ENCODE data around the gene TNP2. TPM values are rescaled to one million over a fixed set of nuclear protein-coding genes. Genes with fewer than 3 reads are reported as not detected.

TNP2 gene
- polyA plus RNA-seq, 1 of the 3 experiments (the other 2 are of a cell fraction): not detected

DNA sequence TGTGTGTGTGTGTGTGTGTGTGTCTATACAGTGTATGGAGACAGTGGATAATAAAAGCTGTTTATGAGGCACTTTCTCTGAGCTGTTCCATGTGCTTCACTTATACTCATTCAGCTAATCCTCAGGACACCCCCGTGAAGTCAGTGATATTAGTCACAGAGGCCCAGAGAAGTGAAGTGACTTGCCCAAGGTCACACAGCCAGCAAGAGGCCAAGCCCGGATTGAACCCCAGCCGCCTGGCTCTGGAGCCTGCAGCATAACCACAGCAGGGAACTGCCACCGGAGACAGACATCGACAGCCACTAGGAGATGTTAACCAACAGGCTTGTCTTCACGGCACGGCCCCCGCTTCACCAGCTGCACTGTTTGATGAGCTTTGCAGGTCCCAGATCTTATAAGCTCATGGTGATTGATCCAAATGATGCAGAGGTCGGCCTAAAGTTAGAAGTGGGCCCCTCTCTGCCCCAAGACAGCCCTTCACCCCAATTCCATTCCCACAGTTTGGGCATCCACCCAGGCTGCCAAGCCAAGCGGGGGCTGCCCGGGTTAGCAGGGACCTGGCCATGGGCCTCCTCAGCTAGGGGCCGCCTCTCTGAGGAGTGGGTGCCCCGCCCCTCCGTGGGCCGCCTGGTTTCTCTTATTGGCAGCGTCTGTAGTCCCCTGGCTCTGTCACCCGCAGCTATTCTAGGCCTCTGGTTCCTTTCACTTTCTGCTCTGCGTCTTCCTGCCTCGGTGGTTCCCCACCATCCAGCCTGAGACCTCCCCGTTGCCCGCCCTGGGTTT, 44.0 kb downstream of the TNP2 start:
- TF ChIP-seq RCOR1 (IDR thresholded peaks at IDR 0.05; ENCODE audit: low read length): no peak
- TF ChIP-seq ZBTB33 (IDR thresholded peaks at IDR 0.05; ENCODE audit: borderline replicate concordance, low read depth): no peak
- TF ChIP-seq FOSL2 (IDR thresholded peaks at IDR 0.05; ENCODE audit: borderline replicate concordance, low read depth): no peak
- TF ChIP-seq FOXM1 (IDR thresholded peaks at IDR 0.05; ENCODE audit: low read depth): no peak
- TF ChIP-seq MXI1 (IDR thresholded peaks at IDR 0.05; ENCODE audit: low read depth, low read length): no peak
- no peak for TF ChIP-seq EP300 (IDR thresholded peaks at IDR 0.05; ENCODE audit: borderline replicate concordance in 1 of 2, low read depth in 1 of 2, low read length in 1 of 2)
- TF ChIP-seq, protein P1, sequence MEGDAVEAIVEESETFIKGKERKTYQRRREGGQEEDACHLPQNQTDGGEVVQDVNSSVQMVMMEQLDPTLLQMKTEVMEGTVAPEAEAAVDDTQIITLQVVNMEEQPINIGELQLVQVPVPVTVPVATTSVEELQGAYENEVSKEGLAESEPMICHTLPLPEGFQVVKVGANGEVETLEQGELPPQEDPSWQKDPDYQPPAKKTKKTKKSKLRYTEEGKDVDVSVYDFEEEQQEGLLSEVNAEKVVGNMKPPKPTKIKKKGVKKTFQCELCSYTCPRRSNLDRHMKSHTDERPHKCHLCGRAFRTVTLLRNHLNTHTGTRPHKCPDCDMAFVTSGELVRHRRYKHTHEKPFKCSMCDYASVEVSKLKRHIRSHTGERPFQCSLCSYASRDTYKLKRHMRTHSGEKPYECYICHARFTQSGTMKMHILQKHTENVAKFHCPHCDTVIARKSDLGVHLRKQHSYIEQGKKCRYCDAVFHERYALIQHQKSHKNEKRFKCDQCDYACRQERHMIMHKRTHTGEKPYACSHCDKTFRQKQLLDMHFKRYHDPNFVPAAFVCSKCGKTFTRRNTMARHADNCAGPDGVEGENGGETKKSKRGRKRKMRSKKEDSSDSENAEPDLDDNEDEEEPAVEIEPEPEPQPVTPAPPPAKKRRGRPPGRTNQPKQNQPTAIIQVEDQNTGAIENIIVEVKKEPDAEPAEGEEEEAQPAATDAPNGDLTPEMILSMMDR (IDR thresholded peaks at IDR 0.05): no peak
- TF ChIP-seq YY1 (IDR thresholded peaks at IDR 0.05; ENCODE audit: low read depth): no peak
- no peak for TF ChIP-seq PBX3 (IDR thresholded peaks at IDR 0.05)
- TF ChIP-seq RFX5 (IDR thresholded peaks at IDR 0.05; ENCODE audit: low read length): no peak
- TF ChIP-seq CHD2 (IDR thresholded peaks at IDR 0.05; ENCODE audit: low read length, partially characterized antibody): no peak
- TF ChIP-seq RXRA (IDR thresholded peaks at IDR 0.05; ENCODE audit: borderline replicate concordance, low read depth): no peak
- no peak for TF ChIP-seq TEAD4 (IDR thresholded peaks at IDR 0.05; ENCODE audit: borderline replicate concordance, insufficient read depth)
- TF ChIP-seq JUND (IDR thresholded peaks at IDR 0.05): no peak
- TF ChIP-seq GATA2 (CRISPR knock-in tag; IDR thresholded peaks at IDR 0.05): no peak
- no peak for TF ChIP-seq GABPA (IDR thresholded peaks at IDR 0.05; ENCODE audit: low read depth)
- no peak for TF ChIP-seq FOXJ3 (CRISPR knock-in tag; IDR thresholded peaks at IDR 0.05)
- TF ChIP-seq SIN3A (IDR thresholded peaks at IDR 0.05; ENCODE audit: borderline replicate concordance, low read depth, low read length): no peak
- TF ChIP-seq, protein P2, sequence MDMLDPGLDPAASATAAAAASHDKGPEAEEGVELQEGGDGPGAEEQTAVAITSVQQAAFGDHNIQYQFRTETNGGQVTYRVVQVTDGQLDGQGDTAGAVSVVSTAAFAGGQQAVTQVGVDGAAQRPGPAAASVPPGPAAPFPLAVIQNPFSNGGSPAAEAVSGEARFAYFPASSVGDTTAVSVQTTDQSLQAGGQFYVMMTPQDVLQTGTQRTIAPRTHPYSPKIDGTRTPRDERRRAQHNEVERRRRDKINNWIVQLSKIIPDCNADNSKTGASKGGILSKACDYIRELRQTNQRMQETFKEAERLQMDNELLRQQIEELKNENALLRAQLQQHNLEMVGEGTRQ (IDR thresholded peaks at IDR 0.05; ENCODE audit: borderline replicate concordance, low read depth, low read length): no peak
- Histone ChIP-seq H3K9me2 (no peaks in the 10 kb centered on the region), H3F3A (replicated peaks; ENCODE audit: insufficient read depth) (no peaks in the 10 kb centered on the region), H3K4me2 (no peak overlapping the region), H3K79me2 (ENCODE audit: insufficient read depth) (no peaks in the 10 kb centered on the region), H3K4me1 (ENCODE audit: control insufficient read depth in 1 of 2, insufficient read depth in 2 of 2, low read depth in 1 of 2, low read length in 1 of 2) (peaks cover 0 to 4% of the 10 kb centered on the region in 2 experiments; a peak in 1 of 4 replicates), H4K20me1 (ENCODE audit: insufficient read depth) (no peaks in the 10 kb centered on the region), H3K36me3 (replicated peaks in 1 of 2; ENCODE audit: control insufficient read depth in 1 of 2, insufficient read depth in 2 of 2, low read length in 1 of 2) (no peaks in the 10 kb centered on the region), H2AFZ (ENCODE audit: low read depth) (no peak overlapping the region), H3K27ac (ENCODE audit: low read depth in 2 of 2, low read length in 1 of 2) (no peak overlapping the region), H3K9ac (no peak overlapping the region), H3K9me3 (no peaks in the 10 kb centered on the region), H3K27me3 (ENCODE audit: insufficient read depth) (no peaks in the 10 kb centered on the region), H3K4me3 (ENCODE audit: low read depth in 2 of 2, low read length in 1 of 2) (no peak overlapping the region)
- POLR2A ChIA-PET: no interaction called here
- DNase-seq: no peak
- 78% methylated on average over 15 of the region's 21 CpGs for WGBS (ENCODE audit: low lambda C conversion rate)
- CTCF ChIA-PET: interaction anchor here (1.1 kb wide), 2 partner anchors 13 to 261 kb away, joined by 3 to 5 read pairs; no protein-coding TSS in a partner anchor

All from SK-N-SH (cell line).